Nephron (organoid): Measurements from ENCODE around the gene VIPAS39.

ENCODE experiments used
- H3K27ac Mint-ChIP-seq, 3 experiments: 2 replicates each; pipeline ENCODE4 v1.8.0; 2020; ENCODE audit warnings: mixed read lengths in 3 of 3, mild to moderate bottlenecking in 2 of 3, moderate library complexity in 1 of 3
- H3K27me3 Mint-ChIP-seq: 2 replicates; pipeline ENCODE4 v1.8.0; 2021; ENCODE audit warnings: low read depth, mild to moderate bottlenecking, moderate library complexity, mixed read lengths
- H3K36me3 Mint-ChIP-seq: 2 replicates; pipeline ENCODE4 v1.8.0; 2020; ENCODE audit warnings: low read depth, mixed read lengths
- H3K4me1 Mint-ChIP-seq: 2 replicates; pipeline ENCODE4 v1.8.0; 2020; ENCODE audit warnings: mixed read lengths
- H3K4me3 Mint-ChIP-seq, 3 experiments: 2 replicates each; pipeline ENCODE4 v1.8.0; 2020; ENCODE audit warnings: mild to moderate bottlenecking in 3 of 3, mixed read lengths in 3 of 3, moderate library complexity in 2 of 3
- H3K9me3 Mint-ChIP-seq: 2 replicates; pipeline ENCODE4 v1.8.0; 2020; ENCODE audit warnings: mixed read lengths
- CTCF ChIP-seq, 3 experiments: fragments of 200-600 bp; sonication (generic); IDR thresholded peaks; one replicate each; pipeline ENCODE4 v1.5.0; 2021; ENCODE audit warnings: antibody characterized with exemption in 3 of 3; ENCODE audit not compliant: unreplicated experiment in 3 of 3

VIPAS39 gene

GRCh38 chr14:77457522-77458248 lies at the start of gene VIPAS39, which contains the start of gene AHSA1:
Gene VIPAS39, minus strand, starts transcription at chr14:77457601. Its CDS starts 3,499 bp downstream, at chr14:77454102.
Gene AHSA1, plus strand, starts transcription at chr14:77458093. Its CDS starts 97 bp downstream, at chr14:77458190.
- Mint-ChIP-seq H3K27me3 (no peaks in the 10 kb centered on the region), H3K27ac (peak within 1 kb of the TSS; percentile 98 to 100 (median 99)), H3K4me1 (peaks cover 18% of the 10 kb centered on the region), H3K36me3 (peaks cover 37% of the 10 kb centered on the region), H3K9me3 (no peaks in the 10 kb centered on the region), H3K4me3 (peak within 1 kb of the TSS; percentile 99 to 100 (median 100))
- TF ChIP-seq CTCF (IDR thresholded peaks at IDR 0.05; ENCODE audit: unreplicated experiment in 3 of 3), result no peak

GRCh38 chr14:77505031-77505430 lies 47.6 kb upstream of the VIPAS39 start:
- no peak overlapping the region for H3K4me3 Mint-ChIP-seq
- no peak for TF ChIP-seq CTCF (IDR thresholded peaks at IDR 0.05; ENCODE audit: unreplicated experiment in 3 of 3)
- H3K27ac Mint-ChIP-seq, result no peak overlapping the region
- H3K36me3 Mint-ChIP-seq, result peaks cover 22% of the 10 kb centered on the region
- peaks cover 11% of the 10 kb centered on the region for H3K27me3 Mint-ChIP-seq
- H3K4me1 Mint-ChIP-seq, result no peaks in the 10 kb centered on the region
- peaks cover 3% of the 10 kb centered on the region for H3K9me3 Mint-ChIP-seq

GRCh38 chr14:77503138-77503537 lies 45.7 kb upstream of the VIPAS39 start:
- H3K36me3 Mint-ChIP-seq, result peaks cover 15% of the 10 kb centered on the region
- peaks cover 22% of the 10 kb centered on the region for H3K27me3 Mint-ChIP-seq
- H3K4me1 Mint-ChIP-seq, result no peaks in the 10 kb centered on the region
- H3K27ac Mint-ChIP-seq, result no peak overlapping the region
- H3K4me3 Mint-ChIP-seq, result no peak overlapping the region
- H3K9me3 Mint-ChIP-seq, result peaks cover 3% of the 10 kb centered on the region
- no peak for TF ChIP-seq CTCF (IDR thresholded peaks at IDR 0.05; ENCODE audit: unreplicated experiment in 3 of 3)

GRCh38 chr14:77502109-77502782 lies 44.8 kb upstream of the VIPAS39 start:
- H3K36me3 Mint-ChIP-seq, result peaks cover 11% of the 10 kb centered on the region
- peaks cover 3% of the 10 kb centered on the region for H3K9me3 Mint-ChIP-seq
- H3K27ac Mint-ChIP-seq, result no peak overlapping the region
- no peaks in the 10 kb centered on the region for H3K4me1 Mint-ChIP-seq
- peaks cover 31% of the 10 kb centered on the region for H3K27me3 Mint-ChIP-seq
- no peak overlapping the region for H3K4me3 Mint-ChIP-seq
- no peak for TF ChIP-seq CTCF (IDR thresholded peaks at IDR 0.05; ENCODE audit: unreplicated experiment in 3 of 3)

- Mint-ChIP-seq H3K27ac (no peak overlapping the region), H3K27me3 (peaks cover 50% of the 10 kb centered on the region), H3K9me3 (peaks cover 3% of the 10 kb centered on the region), H3K4me3 (peak overlapping the region; percentile 67 to 78 (median 77)), H3K4me1 (no peaks in the 10 kb centered on the region), H3K36me3 (peaks cover 3% of the 10 kb centered on the region)
- no peak for TF ChIP-seq CTCF (IDR thresholded peaks at IDR 0.05; ENCODE audit: unreplicated experiment in 3 of 3)
Measured at GRCh38 chr14:77498984-77499527, 41.7 kb upstream of the VIPAS39 start.
